Measurements from ENCODE around the gene SAP30BP. TPM values are rescaled to one million over a fixed set of nuclear protein-coding genes. Genes with fewer than 3 reads are reported as not detected.

The SAP30BP gene
- total and polyA plus RNA-seq, 2 of the 8 experiments (the other 6 are each of a cell fraction or from before 2014, with no cell fraction given): 63.3 to 79.9 TPM

DNA sequence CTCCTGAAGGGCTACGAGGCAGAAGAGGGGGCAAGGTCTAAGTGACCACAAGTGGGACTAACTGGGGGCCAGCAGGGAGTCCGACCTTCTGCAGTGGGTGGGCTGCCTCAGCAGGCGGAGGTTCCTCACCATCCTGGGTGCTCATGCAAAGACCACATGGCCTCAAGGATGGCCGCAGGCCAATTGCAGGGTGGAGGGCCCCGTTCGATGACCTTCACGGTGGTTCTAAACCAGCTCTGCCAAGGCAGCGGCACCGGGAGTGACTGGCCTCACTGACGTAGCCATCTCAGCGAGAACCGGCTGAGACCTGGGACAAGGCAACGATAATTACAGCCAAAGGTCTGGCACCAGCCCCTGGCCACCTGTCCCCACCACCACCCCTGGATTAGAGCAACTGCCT, 28.2 kb upstream of the SAP30BP start (continued):
- TF ChIP-seq, protein P1, sequence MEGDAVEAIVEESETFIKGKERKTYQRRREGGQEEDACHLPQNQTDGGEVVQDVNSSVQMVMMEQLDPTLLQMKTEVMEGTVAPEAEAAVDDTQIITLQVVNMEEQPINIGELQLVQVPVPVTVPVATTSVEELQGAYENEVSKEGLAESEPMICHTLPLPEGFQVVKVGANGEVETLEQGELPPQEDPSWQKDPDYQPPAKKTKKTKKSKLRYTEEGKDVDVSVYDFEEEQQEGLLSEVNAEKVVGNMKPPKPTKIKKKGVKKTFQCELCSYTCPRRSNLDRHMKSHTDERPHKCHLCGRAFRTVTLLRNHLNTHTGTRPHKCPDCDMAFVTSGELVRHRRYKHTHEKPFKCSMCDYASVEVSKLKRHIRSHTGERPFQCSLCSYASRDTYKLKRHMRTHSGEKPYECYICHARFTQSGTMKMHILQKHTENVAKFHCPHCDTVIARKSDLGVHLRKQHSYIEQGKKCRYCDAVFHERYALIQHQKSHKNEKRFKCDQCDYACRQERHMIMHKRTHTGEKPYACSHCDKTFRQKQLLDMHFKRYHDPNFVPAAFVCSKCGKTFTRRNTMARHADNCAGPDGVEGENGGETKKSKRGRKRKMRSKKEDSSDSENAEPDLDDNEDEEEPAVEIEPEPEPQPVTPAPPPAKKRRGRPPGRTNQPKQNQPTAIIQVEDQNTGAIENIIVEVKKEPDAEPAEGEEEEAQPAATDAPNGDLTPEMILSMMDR (IDR thresholded peaks at IDR 0.05; ENCODE audit: control extremely low read depth in 1 of 3, insufficient read depth in 1 of 3, low read depth in 1 of 3, low read length in 3 of 3): no peak
- no peak for TF ChIP-seq NANOG (IDR thresholded peaks at IDR 0.05; ENCODE audit: insufficient read depth, low read depth, low read length, poor library complexity, severe bottlenecking)
- no peak for TF ChIP-seq RAD21 (IDR thresholded peaks at IDR 0.05 in 1 of 2, conservative IDR thresholded peaks at IDR 0.05 in 1 of 2; ENCODE audit: low read depth in 2 of 2, low read length in 2 of 2)
- TF ChIP-seq KDM1A (IDR thresholded peaks at IDR 0.05; ENCODE audit: borderline replicate concordance, low read length): no peak
- no peak for TF ChIP-seq JUN (IDR thresholded peaks at IDR 0.05; ENCODE audit: low read depth, low read length)
- TF ChIP-seq JUND (IDR thresholded peaks at IDR 0.05; ENCODE audit: low read length): no peak
- TF ChIP-seq BCL11A (IDR thresholded peaks at IDR 0.05; ENCODE audit: low read depth in 2 of 2, low read length in 2 of 2): no peak
- no peak for TF ChIP-seq RBBP5 (IDR thresholded peaks at IDR 0.05; ENCODE audit: borderline replicate concordance, low read depth, low read length)

Data from H1 (cell line).